GM10266 (cell line): ENCODE results near the gene RIMS4.

Experiments
- DNase-seq: peaks from one replicate; pipeline ENCODE4 v3.0.0; 2012; ENCODE audit errors: extremely low spot score
- TF ChIP-seq, protein P1 (sequence below): IDR thresholded peaks from 2 replicates; pipeline ENCODE4 v1.5.1; 2012; ENCODE audit warnings: mild to moderate bottlenecking, low read depth; ENCODE audit not compliant: control insufficient read depth, insufficient read depth; ENCODE audit errors: missing control alignments

The RIMS4 gene

DNA sequence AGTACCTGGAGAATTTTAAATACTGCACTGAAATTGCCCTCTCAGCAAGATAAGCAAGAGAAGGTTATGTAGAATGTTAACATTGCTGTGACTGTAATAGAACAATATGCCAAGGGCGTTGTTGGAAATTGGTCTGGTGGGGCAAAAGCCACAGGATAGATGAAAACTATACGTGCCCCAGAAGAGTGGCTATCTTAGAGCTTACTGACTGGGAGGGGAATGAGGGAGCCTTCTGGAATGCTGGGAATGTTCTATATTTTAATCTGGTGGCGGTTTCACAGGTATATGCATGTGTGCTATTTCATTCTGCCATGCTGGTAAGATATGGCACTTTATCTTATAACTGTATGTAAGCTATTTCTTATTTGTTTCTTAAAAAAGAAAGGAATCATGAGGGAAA lies 39.9 kb upstream of the RIMS4 start:
- no peak for DNase-seq
- TF ChIP-seq, protein P1, sequence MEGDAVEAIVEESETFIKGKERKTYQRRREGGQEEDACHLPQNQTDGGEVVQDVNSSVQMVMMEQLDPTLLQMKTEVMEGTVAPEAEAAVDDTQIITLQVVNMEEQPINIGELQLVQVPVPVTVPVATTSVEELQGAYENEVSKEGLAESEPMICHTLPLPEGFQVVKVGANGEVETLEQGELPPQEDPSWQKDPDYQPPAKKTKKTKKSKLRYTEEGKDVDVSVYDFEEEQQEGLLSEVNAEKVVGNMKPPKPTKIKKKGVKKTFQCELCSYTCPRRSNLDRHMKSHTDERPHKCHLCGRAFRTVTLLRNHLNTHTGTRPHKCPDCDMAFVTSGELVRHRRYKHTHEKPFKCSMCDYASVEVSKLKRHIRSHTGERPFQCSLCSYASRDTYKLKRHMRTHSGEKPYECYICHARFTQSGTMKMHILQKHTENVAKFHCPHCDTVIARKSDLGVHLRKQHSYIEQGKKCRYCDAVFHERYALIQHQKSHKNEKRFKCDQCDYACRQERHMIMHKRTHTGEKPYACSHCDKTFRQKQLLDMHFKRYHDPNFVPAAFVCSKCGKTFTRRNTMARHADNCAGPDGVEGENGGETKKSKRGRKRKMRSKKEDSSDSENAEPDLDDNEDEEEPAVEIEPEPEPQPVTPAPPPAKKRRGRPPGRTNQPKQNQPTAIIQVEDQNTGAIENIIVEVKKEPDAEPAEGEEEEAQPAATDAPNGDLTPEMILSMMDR: no peak

DNA sequence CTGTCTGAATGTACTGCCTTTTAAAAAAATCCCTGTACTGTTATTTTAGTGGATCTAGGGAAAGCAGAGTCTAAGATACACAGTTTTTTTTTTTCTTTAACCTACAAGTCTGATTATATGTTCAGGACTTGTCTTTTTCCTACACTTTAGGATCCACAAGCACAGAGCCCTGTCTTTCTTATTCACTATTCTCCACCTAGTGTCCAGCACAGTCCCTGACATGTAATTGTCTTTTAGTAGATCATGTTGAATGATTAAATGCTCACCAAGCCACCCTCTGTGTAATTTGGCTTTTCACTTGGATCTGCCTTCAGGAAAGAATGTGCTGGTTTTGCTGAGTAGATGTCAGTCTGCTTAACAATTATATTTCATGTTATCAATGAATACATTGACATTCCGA lies 39.4 kb upstream of the RIMS4 start:
- DNase-seq: no peak
- TF ChIP-seq, protein P1: no peak

DNA sequence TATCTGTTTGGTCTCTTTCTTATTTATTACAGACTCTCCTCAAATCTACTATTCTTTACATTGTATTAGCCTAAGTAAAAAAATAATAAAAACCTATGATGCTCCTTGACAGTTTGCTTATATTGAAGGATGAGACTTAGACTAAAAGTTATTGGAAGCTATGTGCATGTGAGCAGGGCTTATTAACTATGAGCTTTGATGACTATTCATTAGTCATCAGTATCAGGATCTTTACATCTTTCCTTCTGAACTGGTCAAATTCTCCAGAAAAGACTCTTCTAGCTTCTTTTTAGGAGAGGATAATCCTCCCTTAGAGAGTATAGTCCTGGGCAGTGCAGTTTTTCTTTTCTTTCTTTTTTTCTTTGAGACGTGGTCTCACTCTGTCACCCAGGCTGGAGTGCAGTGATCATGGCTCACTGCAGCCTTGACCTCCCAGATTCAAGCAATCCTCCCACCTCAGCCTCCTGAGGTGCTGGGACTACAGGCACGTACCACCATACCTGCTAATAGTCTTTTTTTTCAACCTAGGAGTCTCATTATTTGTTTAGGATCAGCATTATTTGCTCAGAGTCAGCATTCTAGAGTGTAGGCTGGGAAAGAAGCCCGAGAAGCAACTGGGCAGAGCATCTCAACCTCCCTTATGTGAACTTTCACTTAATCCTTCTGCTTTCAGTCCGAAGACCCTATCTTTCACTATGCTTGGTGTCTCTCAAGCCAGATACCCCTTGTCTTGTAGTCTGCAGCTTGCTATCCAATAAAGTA lies 38.1 kb upstream of the RIMS4 start:
- TF ChIP-seq, protein P1: no peak
- DNase-seq: no peak

DNA sequence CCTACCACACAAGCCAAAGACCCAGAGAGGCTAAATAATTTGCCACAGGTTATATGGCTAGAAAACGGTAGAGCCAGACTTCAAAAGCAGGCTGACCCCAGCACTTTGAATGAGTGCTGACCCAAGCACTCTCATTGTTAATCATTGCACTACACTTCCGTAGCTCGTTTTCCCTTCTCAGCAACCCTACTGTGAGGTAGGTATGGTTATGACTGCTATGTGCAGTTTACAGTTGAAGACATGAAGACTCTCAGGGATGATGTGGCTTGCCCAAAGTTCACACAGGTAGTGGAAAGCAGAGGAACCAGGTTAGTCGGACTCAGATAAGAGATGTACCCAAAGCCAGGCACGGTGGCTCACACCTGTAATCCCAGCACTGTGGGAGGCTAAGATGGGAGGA lies 33.5 kb upstream of the RIMS4 start:
- TF ChIP-seq, protein P1: no peak
- no peak for DNase-seq

DNA sequence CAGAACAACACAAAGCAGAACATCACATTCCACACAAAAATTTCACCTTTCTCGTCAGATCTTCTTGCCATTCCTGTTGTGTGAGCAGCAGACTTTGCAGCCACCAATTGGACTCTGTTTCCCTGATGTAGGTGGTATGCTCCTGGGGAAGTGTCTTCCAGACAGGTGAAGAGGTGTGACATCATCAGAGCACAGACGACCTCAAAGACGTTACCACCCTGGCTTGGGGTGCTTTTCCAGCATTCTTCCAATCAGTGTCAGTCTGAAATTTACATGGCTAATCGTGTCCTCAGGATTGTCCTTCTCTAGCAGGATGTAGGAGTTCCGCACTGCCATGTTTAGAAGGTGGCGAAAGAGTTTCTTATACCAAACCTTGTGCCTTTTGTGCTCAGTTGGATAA lies 31.6 kb upstream of the RIMS4 start:
- TF ChIP-seq, protein P1: no peak

DNA sequence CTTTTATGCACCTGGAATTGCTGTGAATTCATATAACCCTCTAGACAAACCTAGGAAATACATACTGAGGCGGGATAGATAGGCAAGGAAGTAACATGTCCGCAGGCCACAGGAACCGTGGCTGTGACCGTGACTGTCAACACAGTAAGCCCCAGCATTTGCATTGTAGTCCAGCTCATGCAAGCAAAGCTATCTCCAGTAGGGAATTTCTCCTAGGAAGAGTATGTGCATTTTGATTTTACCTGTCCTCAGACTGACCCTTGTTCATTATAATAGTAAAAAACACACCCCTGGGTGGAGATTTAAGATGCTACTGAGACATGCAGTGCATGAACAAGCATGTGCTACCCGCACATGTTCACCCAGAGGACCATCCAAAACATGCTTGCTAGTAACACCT lies 30.5 kb upstream of the RIMS4 start:
- no peak for DNase-seq
- TF ChIP-seq, protein P1: no peak

More for the DNA sequence above, 31.6 kb upstream of the RIMS4 start:
- DNase-seq: no peak

DNA sequence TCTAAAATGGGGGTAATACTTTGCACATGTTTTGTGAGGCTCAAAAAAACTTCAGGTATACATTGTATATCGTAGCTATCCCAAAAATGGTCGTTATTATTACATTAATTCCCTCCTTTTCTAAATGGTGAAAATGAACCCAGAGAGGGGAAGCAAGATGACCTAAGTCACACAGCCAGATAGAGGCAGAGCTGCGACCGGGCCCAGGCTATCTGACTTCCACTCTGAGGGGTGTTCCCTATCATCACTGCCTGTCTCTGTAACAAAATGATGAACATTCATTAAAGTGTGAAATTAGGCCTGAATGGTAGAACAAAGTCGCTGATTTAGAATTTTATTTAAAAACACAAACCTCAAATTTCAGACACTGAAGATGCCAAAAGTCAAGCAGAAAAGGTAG lies 29.1 kb upstream of the RIMS4 start:
- DNase-seq: no peak
- TF ChIP-seq, protein P1: no peak
